Measurements from ENCODE around the gene UBXN7.
"Not testable (repeated sequence)": the region's sequence is repeated elsewhere in the genome, so short reads cannot be mapped to it uniquely, and the experiment has no call there.

DNA sequence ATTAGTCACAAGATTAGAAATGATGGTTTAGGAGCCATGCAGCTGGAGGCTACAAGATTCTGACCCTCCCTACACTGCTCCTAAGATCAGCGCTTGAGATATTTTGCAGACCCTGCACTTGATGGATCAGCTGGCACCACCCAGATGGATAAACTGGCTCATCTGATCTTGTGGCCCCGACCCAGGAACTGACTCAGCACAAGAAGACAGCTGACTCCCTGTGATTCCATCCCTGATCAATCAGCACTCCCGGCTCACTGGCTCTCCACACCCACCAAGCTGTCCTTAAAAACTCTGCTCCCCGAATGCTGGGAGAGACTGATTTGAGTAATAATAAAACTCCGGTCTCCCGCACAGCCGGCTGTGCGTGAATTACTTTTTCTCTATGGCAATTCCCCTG lies 129.3 kb downstream of the UBXN7 start:
- TF ChIP-seq, protein P1, sequence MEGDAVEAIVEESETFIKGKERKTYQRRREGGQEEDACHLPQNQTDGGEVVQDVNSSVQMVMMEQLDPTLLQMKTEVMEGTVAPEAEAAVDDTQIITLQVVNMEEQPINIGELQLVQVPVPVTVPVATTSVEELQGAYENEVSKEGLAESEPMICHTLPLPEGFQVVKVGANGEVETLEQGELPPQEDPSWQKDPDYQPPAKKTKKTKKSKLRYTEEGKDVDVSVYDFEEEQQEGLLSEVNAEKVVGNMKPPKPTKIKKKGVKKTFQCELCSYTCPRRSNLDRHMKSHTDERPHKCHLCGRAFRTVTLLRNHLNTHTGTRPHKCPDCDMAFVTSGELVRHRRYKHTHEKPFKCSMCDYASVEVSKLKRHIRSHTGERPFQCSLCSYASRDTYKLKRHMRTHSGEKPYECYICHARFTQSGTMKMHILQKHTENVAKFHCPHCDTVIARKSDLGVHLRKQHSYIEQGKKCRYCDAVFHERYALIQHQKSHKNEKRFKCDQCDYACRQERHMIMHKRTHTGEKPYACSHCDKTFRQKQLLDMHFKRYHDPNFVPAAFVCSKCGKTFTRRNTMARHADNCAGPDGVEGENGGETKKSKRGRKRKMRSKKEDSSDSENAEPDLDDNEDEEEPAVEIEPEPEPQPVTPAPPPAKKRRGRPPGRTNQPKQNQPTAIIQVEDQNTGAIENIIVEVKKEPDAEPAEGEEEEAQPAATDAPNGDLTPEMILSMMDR (conservative IDR thresholded peaks at IDR 0.05 in 1 of 2, IDR thresholded peaks at IDR 0.05 in 1 of 2; ENCODE audit: low read depth in 1 of 2, low read length in 2 of 2) = not testable (repeated sequence)
- TF ChIP-seq EZH2 (IDR thresholded peaks at IDR 0.05; ENCODE audit: low read length, missing control alignments) = not testable (repeated sequence)
